GM12878 (cell line): ENCODE measurements around the gene SLC35A2. TPM values are rescaled to one million over a fixed set of nuclear protein-coding genes. Genes with fewer than 3 reads are reported as not detected.

Source experiments
- ATAC-seq: fragments of 200-7000 bp; cut with Tn5 transposase; 3 replicates; pipeline ENCODE4 v1.9.1; 2020; ENCODE audit warnings: mild to moderate bottlenecking, moderate library complexity
- BruUV-seq: library from RNA; stranded (reverse); fragments of 400-500 nt; replicated peaks from 2 replicates; lab custom pipeline; 2021; lab: Mats Ljungman, UMichigan
- CTCF ChIA-PET: fragments of 300-600 bp; sonication (Branson Sonifier 250); formaldehyde crosslinking; extraction: SDS; loops from one replicate; lab custom pipeline; 2021; ENCODE audit warnings: inconsistent platforms; lab: Yijun Ruan, JAX
- POLR2A ChIA-PET: fragments of 350-600 bp; formaldehyde crosslinking; extraction: SDS; loops from one replicate; lab custom pipeline; 2021; ENCODE audit warnings: inconsistent platforms; lab: Charles Lee
- RAD21 ChIA-PET: fragments of 300-600 bp; sonication (Branson Sonifier 250); formaldehyde crosslinking; loops from one replicate; lab custom pipeline; 2023; ENCODE audit warnings: antibody characterized with exemption; ENCODE audit not compliant: unreplicated experiment; lab: Charles Lee
- SMC1A ChIA-PET: fragments of 300-600 bp; sonication (Branson Sonifier 250); formaldehyde crosslinking; loops from one replicate; lab custom pipeline; 2023; ENCODE audit not compliant: unreplicated experiment, uncharacterized antibody; lab: Charles Lee
- DNase-seq: peaks from one replicate; pipeline ENCODE4 v3.0.0-alpha.2; 2011; ENCODE audit warnings: low read depth, low spot score
- FAIRE-seq: peaks from 3 replicates; lab custom pipeline; 2011; peaks lifted over from hg19 to GRCh38; lab: Jason Lieb, UNC
- H2AFZ ChIP-seq: 2 replicates; pipeline ENCODE4 v1.6.0; 2011; ENCODE audit warnings: low read depth, low read length, control low read depth; ENCODE audit not compliant: control insufficient read depth
- H3K27ac ChIP-seq: 2 replicates; pipeline ENCODE4 v1.5.1; 2011; ENCODE audit warnings: control low read depth; ENCODE audit not compliant: control insufficient read depth, insufficient read depth
- H3K27me3 ChIP-seq, 2 experiments: replicated peaks in 1 of 2; 2 replicates each; pipeline versions ENCODE4 v1.6.0 to v1.6.1; 2011; ENCODE audit warnings: low read length in 1 of 2; ENCODE audit not compliant: control insufficient read depth in 2 of 2, insufficient read depth in 2 of 2
- H3K36me3 ChIP-seq, 2 experiments: 2 replicates each; pipeline ENCODE4 v1.5.1; 2011; ENCODE audit warnings: low read length in 1 of 2; ENCODE audit not compliant: control insufficient read depth in 2 of 2, insufficient read depth in 2 of 2
- H3K4me1 ChIP-seq: 2 replicates; pipeline ENCODE4 v1.6.1; 2011; ENCODE audit warnings: mild to moderate bottlenecking, low read length, moderate library complexity, mixed read lengths; ENCODE audit not compliant: control insufficient read depth, insufficient read depth
- H3K4me2 ChIP-seq: 2 replicates; pipeline ENCODE4 v1.6.0; 2011; ENCODE audit warnings: control low read depth; ENCODE audit not compliant: control insufficient read depth, insufficient read depth
- H3K4me3 ChIP-seq: fragments of 200-600 bp; sonication (generic); 2 replicates; pipeline ENCODE4 v1.5.1; 2016
- H3K79me2 ChIP-seq: 2 replicates; pipeline ENCODE4 v1.6.0; 2011; ENCODE audit warnings: low read length; ENCODE audit not compliant: control insufficient read depth, insufficient read depth
- H3K9ac ChIP-seq: 2 replicates; pipeline ENCODE4 v1.8.0; 2011; ENCODE audit warnings: low read length, control low read depth, mixed read lengths; ENCODE audit not compliant: control insufficient read depth, insufficient read depth
- H3K9me3 ChIP-seq: replicated peaks from 3 replicates; pipeline ENCODE4 v1.5.1; 2011; ENCODE audit warnings: mild to moderate bottlenecking, low read length; ENCODE audit not compliant: control insufficient read depth, insufficient read depth
- H4K20me1 ChIP-seq: 2 replicates; pipeline ENCODE4 v1.6.0; 2011; ENCODE audit not compliant: control insufficient read depth, insufficient read depth
- BHLHE40 ChIP-seq, 2 experiments: fragments of 450-650 bp in 1 of 2; IDR thresholded peaks; 2 replicates each; pipeline ENCODE4 v1.6.1; 2011 to 2017; ENCODE audit warnings: low read depth in 2 of 2, borderline replicate concordance in 1 of 2, improper control_type of control experiment in 1 of 2, low read length in 1 of 2, mild to moderate bottlenecking in 1 of 2
- CREM ChIP-seq: IDR thresholded peaks from 2 replicates; pipeline ENCODE4 v1.6.1; 2014; ENCODE audit warnings: antibody characterized with exemption, low read depth
- CTCF ChIP-seq, 3 experiments: IDR thresholded peaks in 2 of 3; conservative IDR thresholded peaks in 1 of 3; 2 replicates each; pipeline ENCODE4 v1.5.1; 2011; ENCODE audit warnings: low read depth in 3 of 3, low read length in 3 of 3, mild to moderate bottlenecking in 3 of 3, control low read depth in 2 of 3, moderate library complexity in 2 of 3, inconsistent platforms in 1 of 3, mixed read lengths in 1 of 3; ENCODE audit not compliant: control insufficient read depth in 2 of 3, insufficient read depth in 1 of 3; ENCODE audit errors: extremely low read depth in 1 of 3
- DPF2 ChIP-seq: fragments of 450-650 bp; IDR thresholded peaks from 2 replicates; pipeline ENCODE4 v1.6.1; 2017; ENCODE audit warnings: mild to moderate bottlenecking
- EP300 ChIP-seq, 2 experiments: fragments of 150-350 bp in 1 of 2; IDR thresholded peaks; 2 replicates each; pipeline ENCODE4 v1.6.1; 2011 to 2012; ENCODE audit warnings: low read depth in 2 of 2, low read length in 2 of 2, borderline replicate concordance in 1 of 2, improper control_type of control experiment in 1 of 2, inconsistent platforms in 1 of 2; ENCODE audit not compliant: control insufficient read depth in 1 of 2
- IKZF1 ChIP-seq: fragments of 450-650 bp; conservative IDR thresholded peaks from 2 replicates; pipeline ENCODE4 v1.6.1; 2017; ENCODE audit warnings: antibody characterized with exemption, mild to moderate bottlenecking
- IKZF2 ChIP-seq, 2 experiments: fragments of 450-650 bp; IDR thresholded peaks; 2 replicates each; pipeline ENCODE4 v1.6.1; 2017; ENCODE audit warnings: mild to moderate bottlenecking in 2 of 2, moderate library complexity in 2 of 2
- MXI1 ChIP-seq: fragments of 150-350 bp; IDR thresholded peaks from 2 replicates; pipeline ENCODE4 v1.6.1; 2011; ENCODE audit warnings: low read depth, mild to moderate bottlenecking, inconsistent platforms, low read length, improper control_type of control experiment
- NRF1 ChIP-seq: conservative IDR thresholded peaks from 2 replicates; pipeline ENCODE4 v1.6.1; 2011; ENCODE audit warnings: mild to moderate bottlenecking, low read depth, low read length, improper control_type of control experiment
- POLR2A ChIP-seq: IDR thresholded peaks from 2 replicates; pipeline ENCODE4 v1.6.1; 2011; ENCODE audit warnings: low read depth, mild to moderate bottlenecking, low read length
- POLR2AphosphoS2 ChIP-seq: IDR thresholded peaks from 2 replicates; pipeline ENCODE4 v1.6.1; 2011; ENCODE audit warnings: low read depth, mild to moderate bottlenecking, low read length, improper control_type of control experiment, moderate library complexity
- POLR2AphosphoS5 ChIP-seq: IDR thresholded peaks from 2 replicates; pipeline ENCODE4 v1.6.1; 2011; ENCODE audit warnings: mild to moderate bottlenecking, low read length, inconsistent platforms
- RAD21 ChIP-seq: IDR thresholded peaks from 2 replicates; pipeline ENCODE4 v1.6.1; 2011; ENCODE audit warnings: mild to moderate bottlenecking, low read depth, low read length, moderate library complexity; ENCODE audit not compliant: insufficient read depth
- RB1 ChIP-seq: fragments of 450-650 bp; formaldehyde crosslinking; IDR thresholded peaks from 2 replicates; pipeline ENCODE4 v1.6.1; 2017; ENCODE audit warnings: mild to moderate bottlenecking, borderline replicate concordance
- SRF ChIP-seq, 2 experiments: IDR thresholded peaks; 2 replicates each; pipeline ENCODE4 v1.6.1; 2011; ENCODE audit warnings: low read depth in 2 of 2, low read length in 2 of 2, mild to moderate bottlenecking in 1 of 2, moderate library complexity in 1 of 2
- YY1 ChIP-seq: IDR thresholded peaks from 2 replicates; pipeline ENCODE4 v1.6.1; 2011; ENCODE audit warnings: low read depth, mild to moderate bottlenecking, low read length
- WGBS: methylation state at CpG from one replicate; pipeline ENCODE4 v1.1.6; 2016; ENCODE audit warnings: low lambda C conversion rate; ENCODE audit not compliant: insufficient replicate concordance, insufficient coverage; ENCODE audit errors: missing lambda C conversion rate; 5-methylcytosine and 5-hydroxymethylcytosine counted together
- in situ Hi-C: fragments of 300-500 bp; cut with MboI; formaldehyde crosslinking; loops from 9 replicates; pipeline ENCODE4 v1.14.3; 2018; ENCODE audit warnings: mixed read lengths
- intact Hi-C: fragments of 100-400 bp; cut with micrococcal nuclease; formaldehyde crosslinking; loops from one replicate; pipeline ENCODE4 v1.14.2; 2022; ENCODE audit not compliant: unreplicated experiment
- polyA plus RNA-seq, 11 experiments: library from polyadenylated mRNA; depleted of rRNA in 4 of 11; unstranded in 6 of 11; stranded (reverse) in 5 of 11; fragments of >200 nt; fragmentation: Nextera tagmentation in 4 of 11; fragmentation: Illumina TruSeq in 1 of 11; extraction: Ambion mirVana in 4 of 11; extraction: Trizol in 1 of 11; gene quantifications; 1 replicate in 1 of 11; 2 replicates in 10 of 11; pipeline versions ENCODE4 v1.2.1 to v1.2.3, GENCODE V29; 2011 to 2016; ENCODE audit warnings: inconsistent platforms in 2 of 11, missing spikeins in 2 of 11, low read depth in 1 of 11
- total RNA-seq, 4 experiments: library from RNA; depleted of rRNA in 3 of 4; stranded (reverse); fragments of >200 nt in 3 of 4; fragmentation: Illumina TruSeq in 1 of 4; extraction: Trizol in 1 of 4; gene quantifications; 2 replicates each; pipeline versions ENCODE4 v1.2.1 to v1.2.3, GENCODE V29; 2013 to 2021
- TF ChIP-seq, protein P1 (sequence below): fragments of 450-650 bp; IDR thresholded peaks from 2 replicates; pipeline ENCODE4 v1.6.1; 2016; ENCODE audit warnings: mild to moderate bottlenecking
- TF ChIP-seq, protein P2 (sequence below): fragments of 450-650 bp; IDR thresholded peaks from 2 replicates; pipeline ENCODE4 v1.6.1; 2014; ENCODE audit warnings: mild to moderate bottlenecking

The SLC35A2 gene
- total and polyA plus RNA-seq, 10 of the 15 experiments (the other 5 are each of a cell fraction or from before 2014, with no cell fraction given), result 2.1 to 27.4 (median 14.9) TPM

GRCh38 chrX:48917139-48918001 lies 5.9 kb upstream of the SLC35A2 start:
- Histone ChIP-seq H3K27ac (peak overlapping the region; percentile 83), H4K20me1 (peaks cover 5% of the 10 kb centered on the region), H3K79me2 (peaks cover 41% of the 10 kb centered on the region), H3K4me1 (peaks cover 9% of the 10 kb centered on the region), H3K27me3 (no peaks in the 10 kb centered on the region), H3K4me2 (peak overlapping the region; percentile 75), H3K9ac (peak overlapping the region; percentile 83), H2AFZ (no peak overlapping the region), H3K36me3 (peaks cover 3 to 5% of the 10 kb centered on the region in 2 experiments; a peak in 3 of 4 replicates), H3K4me3 (peak overlapping the region; percentile 65), H3K9me3 (no peaks in the 10 kb centered on the region; the same call in 2 of the 3 replicates)
- DNase-seq, result peak; percentile 88
- ChIA-PET CTCF (interaction anchor here (1.0 to 2.7 kb wide), 8 partner anchors 10 to 30 kb away, joined by 3 to 9 read pairs (median 4); no protein-coding TSS in a partner anchor), SMC1A (interaction anchor here (1.0 to 1.9 kb wide), 2 partner anchors 20 to 22 kb away, joined by 4 to 7 read pairs; no protein-coding TSS in a partner anchor), RAD21 (interaction anchor here (1.0 kb wide), 1 partner anchor 20 kb away, joined by 4 read pairs; no protein-coding TSS in a partner anchor), POLR2A (interaction anchor here (1.0 to 2.3 kb wide), 2 partner anchors 19 to 22 kb away, joined by 3 to 8 read pairs; no protein-coding TSS in a partner anchor)
- WGBS, result 10% methylated on average over 27 of the region's 27 CpGs
- peak; percentile 62 for ATAC-seq
- intact Hi-C loops, result loop anchor here (5.0 kb wide), 2 partner anchors 40 to 125 kb away; partner anchors contain the start of genes OTUD5 and TFE3
- BruUV-seq, result no TSS peak
- FAIRE-seq, result peak; percentile 93
- in situ Hi-C loops, result no loop called here
- TF ChIP-seq CTCF (IDR thresholded peaks at IDR 0.05 in 2 of 3, conservative IDR thresholded peaks at IDR 0.05 in 1 of 3; ENCODE audit: control insufficient read depth in 2 of 3, extremely low read depth in 1 of 3, insufficient read depth in 1 of 3, low read depth in 3 of 3, low read length in 3 of 3) (peak; percentile 86 to 97 (median 91)), POLR2AphosphoS5 (peak; percentile 48), YY1 (peak; percentile 73), RB1 (no peak), IKZF2 (IDR thresholded peaks at IDR 0.05) (peak; percentile 48 to 49; a peak in 2 of 4 replicates), POLR2AphosphoS2 (peak; percentile 90), DPF2 (peak; percentile 27; the same call in 1 of the 2 replicates), NRF1 (peak; percentile 57), MXI1 (peak; percentile 88), IKZF1 (peak; percentile 71), CREM (peak; percentile 45; the same call in 1 of the 2 replicates), SRF (IDR thresholded peaks at IDR 0.05; ENCODE audit: low read depth in 2 of 2, low read length in 2 of 2) (0 out of 4 replicates have a peak, but pooled peaks of 1 of the 2 experiments have one; percentile 15), BHLHE40 (IDR thresholded peaks at IDR 0.05; ENCODE audit: borderline replicate concordance in 1 of 2, low read depth in 2 of 2, low read length in 1 of 2) (peak; percentile 47 to 69), RAD21 (peak; percentile 55), EP300 (IDR thresholded peaks at IDR 0.05; ENCODE audit: borderline replicate concordance in 1 of 2, control insufficient read depth in 1 of 2, low read depth in 2 of 2, low read length in 2 of 2) (peak in 1 of 2 experiments; percentile 67; a peak in 2 of 4 replicates), POLR2A (peak; percentile 67)
- TF ChIP-seq, protein P1, sequence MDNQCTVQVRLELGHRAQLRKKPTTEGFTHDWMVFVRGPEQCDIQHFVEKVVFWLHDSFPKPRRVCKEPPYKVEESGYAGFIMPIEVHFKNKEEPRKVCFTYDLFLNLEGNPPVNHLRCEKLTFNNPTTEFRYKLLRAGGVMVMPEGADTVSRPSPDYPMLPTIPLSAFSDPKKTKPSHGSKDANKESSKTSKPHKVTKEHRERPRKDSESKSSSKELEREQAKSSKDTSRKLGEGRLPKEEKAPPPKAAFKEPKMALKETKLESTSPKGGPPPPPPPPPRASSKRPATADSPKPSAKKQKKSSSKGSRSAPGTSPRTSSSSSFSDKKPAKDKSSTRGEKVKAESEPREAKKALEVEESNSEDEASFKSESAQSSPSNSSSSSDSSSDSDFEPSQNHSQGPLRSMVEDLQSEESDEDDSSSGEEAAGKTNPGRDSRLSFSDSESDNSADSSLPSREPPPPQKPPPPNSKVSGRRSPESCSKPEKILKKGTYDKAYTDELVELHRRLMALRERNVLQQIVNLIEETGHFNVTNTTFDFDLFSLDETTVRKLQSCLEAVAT, result peak; percentile 92
- TF ChIP-seq, protein P2, sequence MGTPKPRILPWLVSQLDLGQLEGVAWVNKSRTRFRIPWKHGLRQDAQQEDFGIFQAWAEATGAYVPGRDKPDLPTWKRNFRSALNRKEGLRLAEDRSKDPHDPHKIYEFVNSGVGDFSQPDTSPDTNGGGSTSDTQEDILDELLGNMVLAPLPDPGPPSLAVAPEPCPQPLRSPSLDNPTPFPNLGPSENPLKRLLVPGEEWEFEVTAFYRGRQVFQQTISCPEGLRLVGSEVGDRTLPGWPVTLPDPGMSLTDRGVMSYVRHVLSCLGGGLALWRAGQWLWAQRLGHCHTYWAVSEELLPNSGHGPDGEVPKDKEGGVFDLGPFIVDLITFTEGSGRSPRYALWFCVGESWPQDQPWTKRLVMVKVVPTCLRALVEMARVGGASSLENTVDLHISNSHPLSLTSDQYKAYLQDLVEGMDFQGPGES, result no peak
